Mucosa of descending colon (tissue), 3 donors: ENCODE results near the gene LRP1B. TPM values are rescaled to one million over a fixed set of nuclear protein-coding genes. Genes with fewer than 3 reads are reported as not detected.

Experiments used
- ATAC-seq: fragments of 200-7000 bp; cut with Tn5 transposase; one replicate; pipeline ENCODE4 v1.9.1; 2020; ENCODE audit warnings: mild to moderate bottlenecking, moderate library complexity
- DNase-seq, 3 donors: peaks; one replicate each; pipeline ENCODE4 v3.0.0-alpha.2; 2020
- H3K36me3 ChIP-seq: fragments of 200-600 bp; one replicate; pipeline ENCODE4 v1.8.0; 2021; ENCODE audit warnings: low read depth, mild to moderate bottlenecking
- H3K4me1 ChIP-seq: fragments of 200-600 bp; one replicate; pipeline ENCODE4 v1.8.0; 2021; ENCODE audit warnings: low read depth, mild to moderate bottlenecking
- H3K4me3 ChIP-seq: fragments of 200-600 bp; one replicate; pipeline ENCODE4 v1.8.0; 2021; ENCODE audit warnings: mild to moderate bottlenecking
- H3K9me3 ChIP-seq: fragments of 200-600 bp; one replicate; pipeline ENCODE4 v1.8.0; 2021; ENCODE audit warnings: mild to moderate bottlenecking
- intact Hi-C, 2 donors: fragments of 100-400 bp; cut with DNase I in 1 of 2; cut with micrococcal nuclease in 1 of 2; formaldehyde crosslinking; loops; one replicate each; pipeline versions ENCODE4 v1.11.0 to v1.11.1; 2022; cut with DNase I, micrococcal nuclease
- total RNA-seq, 3 donors: library from RNA; stranded (reverse); fragmentation: NEBNext Ultra II Directional in 2 of 3; extraction: Animal tissue kit (Norgen Biotek cat#: 25700) in 2 of 3; gene quantifications; one replicate each; pipeline versions ENCODE4 v1.2.1 to v1.2.4, GENCODE V29; 2021 to 2023
- TF ChIP-seq, protein P1 (sequence below): fragments of 200-600 bp; IDR thresholded peaks from one replicate; pipeline ENCODE4 v1.8.0; 2022; ENCODE audit warnings: antibody characterized with exemption, mild to moderate bottlenecking
- donor health status: DM: no; HTN: no; CAD: no; lungs with moderate emphysema.
- donor health status: DM: no; HTN: no; CAD: no.
- donor health status: DM: no; HTN: yes; CAD: no.

Gene LRP1B
- total RNA-seq, 3 donors from 2014 or later: 0.12 to 1.6 (median 0.20) TPM

DNA sequence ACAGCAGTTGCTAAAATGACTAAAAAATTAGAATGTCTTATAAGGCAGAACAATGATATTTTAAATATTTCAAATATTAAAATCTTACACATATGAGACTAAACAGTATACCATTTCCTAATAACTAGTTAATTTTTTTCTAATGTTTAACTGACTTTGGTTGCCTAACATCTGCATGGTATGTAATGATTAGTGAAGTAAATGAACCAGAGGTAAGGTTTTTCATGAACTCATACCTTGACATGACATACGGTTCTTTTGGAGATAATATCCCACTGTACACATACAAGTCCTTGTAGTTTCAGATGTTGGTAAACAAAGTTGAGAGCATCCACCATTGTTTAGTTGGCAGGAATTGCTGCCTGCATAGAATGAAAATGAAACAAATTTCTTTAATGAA, 1360.2 kb downstream of the LRP1B start:
- TF ChIP-seq, protein P1, sequence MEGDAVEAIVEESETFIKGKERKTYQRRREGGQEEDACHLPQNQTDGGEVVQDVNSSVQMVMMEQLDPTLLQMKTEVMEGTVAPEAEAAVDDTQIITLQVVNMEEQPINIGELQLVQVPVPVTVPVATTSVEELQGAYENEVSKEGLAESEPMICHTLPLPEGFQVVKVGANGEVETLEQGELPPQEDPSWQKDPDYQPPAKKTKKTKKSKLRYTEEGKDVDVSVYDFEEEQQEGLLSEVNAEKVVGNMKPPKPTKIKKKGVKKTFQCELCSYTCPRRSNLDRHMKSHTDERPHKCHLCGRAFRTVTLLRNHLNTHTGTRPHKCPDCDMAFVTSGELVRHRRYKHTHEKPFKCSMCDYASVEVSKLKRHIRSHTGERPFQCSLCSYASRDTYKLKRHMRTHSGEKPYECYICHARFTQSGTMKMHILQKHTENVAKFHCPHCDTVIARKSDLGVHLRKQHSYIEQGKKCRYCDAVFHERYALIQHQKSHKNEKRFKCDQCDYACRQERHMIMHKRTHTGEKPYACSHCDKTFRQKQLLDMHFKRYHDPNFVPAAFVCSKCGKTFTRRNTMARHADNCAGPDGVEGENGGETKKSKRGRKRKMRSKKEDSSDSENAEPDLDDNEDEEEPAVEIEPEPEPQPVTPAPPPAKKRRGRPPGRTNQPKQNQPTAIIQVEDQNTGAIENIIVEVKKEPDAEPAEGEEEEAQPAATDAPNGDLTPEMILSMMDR: no peak
- Histone ChIP-seq H3K36me3 (no peaks in the 10 kb centered on the region), H3K9me3 (no peaks in the 10 kb centered on the region), H3K4me1 (no peaks in the 10 kb centered on the region), H3K4me3 (no peak overlapping the region)
- no peak for DNase-seq
- intact Hi-C loops: no loop called here
- ATAC-seq: no peak

DNA sequence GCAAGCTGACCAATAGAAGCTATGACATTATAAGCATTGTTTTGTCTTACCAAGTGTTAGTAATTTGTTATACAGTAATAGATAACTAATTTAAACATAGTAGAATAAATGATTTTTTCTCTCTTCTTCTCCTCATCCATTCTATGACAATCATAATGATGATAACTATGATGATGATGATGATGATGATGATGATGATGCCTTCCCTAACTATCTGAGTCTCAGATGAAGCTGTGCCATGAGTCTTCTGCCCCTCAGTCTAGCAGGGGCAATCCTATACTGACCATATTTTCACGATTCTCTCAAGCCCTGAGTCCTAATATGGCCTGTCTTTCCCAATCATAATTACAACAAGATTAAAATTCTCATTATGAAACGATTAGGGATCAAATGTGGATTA, 1369.0 kb downstream of the LRP1B start:
- DNase-seq (no peak), ATAC-seq (no peak)
- H3K4me1 ChIP-seq: no peaks in the 10 kb centered on the region
- H3K4me3 ChIP-seq: no peak overlapping the region
- TF ChIP-seq, protein P1: no peak
- no peaks in the 10 kb centered on the region for H3K9me3 ChIP-seq
- no peaks in the 10 kb centered on the region for H3K36me3 ChIP-seq
- intact Hi-C loops: no loop called here

DNA sequence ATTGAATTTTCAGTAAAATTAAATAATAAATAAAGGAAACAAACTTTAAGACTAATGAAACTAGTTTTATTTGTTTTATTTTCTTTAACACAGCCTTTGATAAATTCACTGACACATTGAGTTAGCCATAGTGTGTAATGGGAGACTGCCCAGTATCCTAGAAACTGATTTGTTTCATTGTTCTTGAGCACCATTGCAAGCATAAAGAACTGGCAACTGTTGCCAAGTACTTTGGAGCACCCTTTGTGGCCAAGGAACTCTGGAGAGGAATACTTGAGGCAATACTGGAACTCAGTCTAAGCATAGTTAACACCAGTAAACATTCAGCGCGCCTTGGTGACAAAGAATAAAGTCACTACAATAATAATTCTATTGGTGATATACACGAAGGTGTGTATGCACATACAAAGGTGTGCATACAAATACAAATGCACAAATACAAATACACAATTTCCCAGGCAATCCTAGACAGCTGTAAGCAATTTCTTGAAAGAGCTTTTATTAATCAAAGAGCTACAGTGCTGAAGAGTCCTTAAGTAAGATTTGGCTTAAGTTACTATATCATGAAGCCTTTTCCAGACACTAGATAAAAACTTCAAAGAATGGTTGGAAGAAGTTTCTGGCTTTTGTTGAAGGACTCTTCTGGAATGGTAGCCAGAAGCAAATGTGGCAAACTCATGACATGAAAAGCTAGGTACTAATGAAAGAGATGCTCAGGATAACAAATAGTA, 1371.2 kb downstream of the LRP1B start:
- no peaks in the 10 kb centered on the region for H3K36me3 ChIP-seq
- no peaks in the 10 kb centered on the region for H3K9me3 ChIP-seq
- no peak overlapping the region for H3K4me3 ChIP-seq
- ATAC-seq (no peak), DNase-seq (no peak)
- TF ChIP-seq, protein P1: no peak
- intact Hi-C loops: no loop called here
- H3K4me1 ChIP-seq: no peaks in the 10 kb centered on the region

DNA sequence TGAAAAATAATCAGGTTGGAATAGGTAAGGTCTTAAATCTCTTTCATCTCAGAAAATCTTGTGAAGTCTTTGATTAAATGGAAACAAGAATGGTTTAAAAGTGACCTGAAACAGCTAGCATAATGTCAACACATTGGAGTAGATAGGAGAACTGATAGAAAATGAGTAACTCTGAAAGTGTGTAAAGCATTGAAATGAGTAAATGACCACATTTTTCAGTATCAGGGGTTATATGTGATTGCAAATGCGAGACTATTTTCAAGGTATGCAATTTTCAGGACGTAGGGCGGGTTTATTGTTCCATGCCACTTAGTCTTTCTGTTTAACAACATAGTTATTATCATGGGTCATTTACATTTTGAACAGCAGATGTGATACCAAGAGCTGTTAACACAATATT, 1383.2 kb downstream of the LRP1B start:
- Histone ChIP-seq H3K4me1 (no peaks in the 10 kb centered on the region), H3K36me3 (no peaks in the 10 kb centered on the region), H3K4me3 (no peak overlapping the region), H3K9me3 (no peaks in the 10 kb centered on the region)
- ATAC-seq (no peak), DNase-seq (no peak)
- TF ChIP-seq, protein P1: no peak
- intact Hi-C loops: no loop called here

DNA sequence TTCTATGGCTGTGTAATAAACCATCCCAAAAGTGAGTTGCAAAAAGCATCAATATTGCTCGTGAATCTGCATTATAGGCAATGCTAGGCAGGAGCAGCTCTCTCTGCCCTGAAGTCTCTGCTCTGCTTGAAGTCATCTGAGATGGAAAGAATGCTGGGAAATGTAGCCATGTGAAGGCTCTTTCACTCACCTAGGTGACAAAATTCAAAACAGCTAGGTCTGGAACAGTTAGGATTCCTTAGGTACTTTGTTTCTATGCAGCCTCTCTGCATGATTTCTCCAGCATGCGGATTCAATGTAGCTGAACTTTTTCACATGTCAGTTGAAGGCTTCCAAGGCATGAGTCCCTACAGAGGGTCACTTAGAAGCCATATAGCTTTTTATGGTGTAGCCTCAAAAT, 1383.7 kb downstream of the LRP1B start:
- H3K4me1 ChIP-seq: no peaks in the 10 kb centered on the region
- intact Hi-C loops: no loop called here
- no peak for ATAC-seq
- H3K4me3 ChIP-seq: no peak overlapping the region
- H3K36me3 ChIP-seq: no peaks in the 10 kb centered on the region
- H3K9me3 ChIP-seq: no peaks in the 10 kb centered on the region
- no peak for DNase-seq
- TF ChIP-seq, protein P1: no peak

DNA sequence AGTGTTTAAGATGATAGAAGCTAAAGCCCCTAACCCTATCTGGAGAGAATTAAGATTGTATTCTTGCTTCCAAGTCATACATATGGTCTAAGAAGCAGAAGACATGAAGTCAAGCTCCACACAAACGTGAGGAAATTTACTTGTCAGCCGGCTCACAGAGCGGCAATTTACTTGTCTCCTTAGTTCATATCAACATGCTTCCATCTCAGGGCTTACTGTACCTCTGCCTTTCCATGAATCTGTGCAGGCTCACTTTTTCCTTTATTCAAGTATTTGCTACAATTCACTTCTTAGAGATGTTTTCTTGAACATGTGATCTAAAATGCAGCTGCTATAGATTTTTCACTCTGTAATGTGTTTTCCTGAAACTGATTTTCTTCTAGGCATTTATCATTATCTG, 1386.4 kb downstream of the LRP1B start:
- ATAC-seq (no peak), DNase-seq (no peak)
- Histone ChIP-seq H3K4me1 (no peaks in the 10 kb centered on the region), H3K9me3 (no peaks in the 10 kb centered on the region), H3K36me3 (no peaks in the 10 kb centered on the region), H3K4me3 (no peak overlapping the region)
- intact Hi-C loops: no loop called here
- TF ChIP-seq, protein P1: no peak
